VCaP (cell line): ENCODE data around the gene FAM98B.

Source experiments
- H3K27ac ChIP-seq: fragments of 450-650 bp; 2 replicates; pipeline ENCODE4 v1.5.1; 2017
- TF ChIP-seq, protein P1 (sequence below): fragments of 450-650 bp; conservative IDR thresholded peaks from 2 replicates; pipeline ENCODE4 v1.5.1; 2017; ENCODE audit warnings: mild to moderate bottlenecking, moderate library complexity

Gene FAM98B

GRCh38 chr15:38440353-38441129, 13.4 kb upstream of the FAM98B start:
- TF ChIP-seq, protein P1, sequence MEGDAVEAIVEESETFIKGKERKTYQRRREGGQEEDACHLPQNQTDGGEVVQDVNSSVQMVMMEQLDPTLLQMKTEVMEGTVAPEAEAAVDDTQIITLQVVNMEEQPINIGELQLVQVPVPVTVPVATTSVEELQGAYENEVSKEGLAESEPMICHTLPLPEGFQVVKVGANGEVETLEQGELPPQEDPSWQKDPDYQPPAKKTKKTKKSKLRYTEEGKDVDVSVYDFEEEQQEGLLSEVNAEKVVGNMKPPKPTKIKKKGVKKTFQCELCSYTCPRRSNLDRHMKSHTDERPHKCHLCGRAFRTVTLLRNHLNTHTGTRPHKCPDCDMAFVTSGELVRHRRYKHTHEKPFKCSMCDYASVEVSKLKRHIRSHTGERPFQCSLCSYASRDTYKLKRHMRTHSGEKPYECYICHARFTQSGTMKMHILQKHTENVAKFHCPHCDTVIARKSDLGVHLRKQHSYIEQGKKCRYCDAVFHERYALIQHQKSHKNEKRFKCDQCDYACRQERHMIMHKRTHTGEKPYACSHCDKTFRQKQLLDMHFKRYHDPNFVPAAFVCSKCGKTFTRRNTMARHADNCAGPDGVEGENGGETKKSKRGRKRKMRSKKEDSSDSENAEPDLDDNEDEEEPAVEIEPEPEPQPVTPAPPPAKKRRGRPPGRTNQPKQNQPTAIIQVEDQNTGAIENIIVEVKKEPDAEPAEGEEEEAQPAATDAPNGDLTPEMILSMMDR: peak; percentile 94
- peak overlapping the region; percentile 45; the same call in 1 of the 2 replicates for H3K27ac ChIP-seq

DNA sequence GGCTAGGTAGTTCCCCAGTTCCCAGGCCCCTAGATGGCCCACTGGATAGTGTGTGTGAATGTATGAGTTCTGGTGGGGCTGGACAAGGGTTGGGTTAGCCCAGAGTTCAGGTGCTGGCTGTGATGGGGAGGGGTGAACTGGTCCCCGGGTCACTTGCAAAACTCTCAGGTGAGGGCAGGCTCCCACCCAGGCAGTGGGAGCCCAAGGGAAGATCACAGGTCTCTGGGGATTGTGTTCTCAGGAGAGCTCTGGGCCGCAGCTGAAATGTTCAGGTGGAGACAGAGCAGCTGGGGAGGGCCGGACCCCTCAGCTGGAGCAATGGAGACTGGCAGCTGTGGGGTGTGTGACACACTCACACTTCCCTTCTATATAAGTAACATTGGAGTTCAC, 12.8 kb upstream of the FAM98B start:
- H3K27ac ChIP-seq: peak overlapping the region; percentile 45; the same call in 1 of the 2 replicates

DNA sequence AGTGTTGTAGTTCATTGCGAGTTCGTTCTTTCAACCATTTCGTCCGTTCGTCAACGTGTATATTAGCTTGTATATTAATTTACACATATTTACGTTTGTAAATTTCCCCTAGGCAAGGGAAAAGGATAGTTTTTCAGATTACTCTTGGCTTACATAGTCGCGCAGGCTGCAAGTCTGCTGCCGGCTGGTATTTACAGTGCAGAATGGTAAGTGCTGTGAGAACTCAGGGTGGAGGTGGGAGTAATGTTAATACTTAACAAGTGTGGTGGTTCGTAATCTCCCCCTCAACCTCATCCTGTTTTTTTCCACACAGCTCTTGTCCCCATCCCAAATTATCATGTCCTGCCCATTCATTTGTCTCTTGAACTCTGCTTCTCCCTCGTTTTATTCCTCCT, 766 bp downstream of the FAM98B start:
- TF ChIP-seq, protein P1: no peak

More for the DNA sequence above, 12.8 kb upstream of the FAM98B start:
- TF ChIP-seq, protein P1: no peak

GRCh38 chr15:38455092-38455491, 1.2 kb downstream of the FAM98B start:
- H3K27ac ChIP-seq: peak overlapping the region; percentile 88
- TF ChIP-seq, protein P1: no peak

More for the DNA sequence above, 766 bp downstream of the FAM98B start:
- H3K27ac ChIP-seq: peak overlapping the region; percentile 88

DNA sequence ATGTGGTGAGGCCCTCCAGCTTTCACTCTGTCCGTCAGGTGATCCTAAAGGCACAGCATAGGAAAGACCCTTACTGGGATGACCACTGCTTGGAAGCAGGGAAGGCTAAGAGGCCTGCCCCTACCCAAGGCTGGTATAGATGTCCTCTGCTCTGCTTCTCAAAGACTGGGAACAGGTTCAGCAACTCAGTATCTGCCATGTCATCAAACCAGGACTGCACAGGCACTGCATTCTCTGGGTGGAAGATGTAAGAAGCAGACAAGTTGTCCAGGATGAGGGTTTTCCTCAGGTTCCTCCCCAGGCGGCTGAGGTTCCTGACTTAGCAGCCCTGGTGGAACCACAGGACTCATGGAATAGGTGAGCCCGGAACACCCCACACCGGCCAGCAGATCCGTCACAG, 4.7 kb downstream of the FAM98B start:
- no peak overlapping the region for H3K27ac ChIP-seq
- TF ChIP-seq, protein P1: no peak

GRCh38 chr15:38459480-38459879, 5.6 kb downstream of the FAM98B start:
- H3K27ac ChIP-seq: no peak overlapping the region
- TF ChIP-seq, protein P1: no peak

DNA sequence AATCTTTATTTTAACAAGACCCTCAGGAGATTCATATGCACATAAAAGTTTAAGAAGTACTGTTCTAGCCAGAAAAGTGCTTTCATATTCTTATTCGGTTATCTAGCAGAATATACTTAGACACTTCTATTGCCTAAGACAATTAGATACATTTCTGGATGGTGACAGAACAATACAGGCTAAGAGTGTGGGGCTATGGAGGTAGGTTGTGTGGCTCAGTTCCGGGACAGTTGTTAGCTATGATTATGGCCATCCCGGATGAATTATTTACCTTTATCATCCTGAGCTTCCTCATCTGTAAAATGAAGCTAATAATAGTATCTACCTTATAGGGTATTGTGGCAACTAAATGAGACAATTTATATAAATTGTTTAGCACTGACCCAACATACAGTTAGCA, 6.6 kb downstream of the FAM98B start:
- TF ChIP-seq, protein P1: no peak
- no peak overlapping the region for H3K27ac ChIP-seq
